Bone marrow (tissue), 2 donors: Measurements from ENCODE around the gene ENPP3.

ENCODE experiments used
- DNase-seq, 2 donors: peaks; one replicate each; lab custom pipeline; 2025; lab: John Stamatoyannopoulos, UW

The ENPP3 gene

DNA sequence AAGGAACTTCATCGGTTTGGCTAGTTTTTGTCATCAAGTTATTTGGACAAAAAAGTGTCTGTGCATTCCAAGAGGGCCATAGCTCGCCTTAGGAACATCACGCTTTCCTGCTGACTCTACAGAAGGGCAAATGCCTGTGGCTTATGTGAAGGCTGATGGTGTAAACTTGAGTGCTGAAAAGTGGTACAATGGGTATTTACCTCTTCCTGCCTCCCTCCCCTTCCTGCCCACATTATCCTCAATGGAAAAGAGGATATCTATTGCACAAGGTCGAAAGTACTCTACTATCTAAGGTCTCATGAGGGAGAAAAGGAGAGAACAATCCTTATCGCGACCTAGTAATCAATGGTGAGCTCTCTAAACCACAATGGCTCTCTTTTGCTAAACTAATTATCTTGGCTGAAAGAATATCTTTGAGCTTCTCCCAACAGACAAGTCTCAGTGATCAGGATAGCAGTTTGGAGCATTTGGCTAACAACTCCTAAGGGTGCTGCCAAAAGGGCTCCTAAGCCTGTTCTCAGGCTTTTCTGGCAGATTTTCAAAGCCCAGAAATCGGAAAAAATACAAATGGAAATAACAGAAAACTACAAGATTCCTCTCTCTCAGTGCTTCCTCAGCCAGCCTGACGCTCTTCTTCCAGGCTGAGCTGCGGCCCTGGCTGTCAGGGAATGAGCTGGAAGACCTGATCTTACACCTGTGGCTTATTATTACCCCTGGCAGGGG lies 128.1 kb downstream of the ENPP3 start:
- no peak for DNase-seq

DNA sequence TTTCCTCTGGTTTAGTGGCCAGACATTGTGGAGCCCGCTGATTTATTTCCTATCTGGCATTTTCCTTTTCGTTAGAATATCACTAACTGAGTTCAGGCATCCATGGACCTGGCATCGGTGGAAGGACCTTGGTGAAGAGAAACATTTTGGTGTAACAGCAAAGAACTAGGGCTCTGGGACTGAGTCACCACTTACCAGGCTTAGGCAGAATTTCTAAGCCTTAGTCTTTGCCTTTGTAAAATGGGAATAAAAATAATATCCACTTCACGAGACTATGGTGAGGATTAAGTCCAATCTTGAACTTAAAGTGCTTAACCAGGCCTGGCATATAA lies 128.7 kb downstream of the ENPP3 start:
- DNase-seq = no peak

DNA sequence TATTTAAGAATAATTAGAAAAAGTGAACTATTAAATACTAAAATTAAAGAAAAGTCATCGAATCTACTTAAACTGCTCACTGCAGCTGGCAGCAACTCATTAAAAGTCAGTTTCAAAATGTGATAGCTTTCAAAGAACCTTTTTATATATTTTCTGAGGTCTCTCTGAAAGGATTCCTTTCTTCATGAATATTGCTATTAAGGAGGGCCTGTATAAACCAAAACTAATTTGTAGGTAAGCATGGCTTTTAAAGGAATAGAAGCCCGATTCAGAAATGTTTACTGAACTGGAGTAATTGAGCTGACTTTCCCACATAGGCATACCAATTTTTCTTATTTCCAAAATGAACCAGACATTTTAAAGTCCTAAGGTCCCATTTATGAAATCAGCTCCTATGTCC lies 129.5 kb downstream of the ENPP3 start:
- DNase-seq = no peak

DNA sequence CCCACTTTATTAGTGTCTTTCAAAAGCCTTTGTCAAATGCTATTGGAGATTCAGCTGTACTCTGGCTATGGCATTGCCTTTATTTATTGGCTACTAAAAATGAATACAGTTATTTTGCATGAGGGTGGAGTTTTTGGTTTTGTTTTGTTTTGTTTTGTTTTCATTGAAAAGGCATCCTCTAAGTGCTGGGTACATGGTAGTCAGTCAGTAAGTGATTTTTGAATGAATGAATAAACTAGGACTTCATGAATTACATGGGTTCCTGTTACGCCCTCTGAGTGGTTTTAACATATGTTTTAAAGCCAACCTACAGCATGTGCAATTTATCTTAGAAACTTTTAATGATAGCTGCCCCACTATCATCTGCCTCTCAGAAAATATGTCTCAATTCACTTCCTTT lies 131.9 kb downstream of the ENPP3 start:
- no peak for DNase-seq

DNA sequence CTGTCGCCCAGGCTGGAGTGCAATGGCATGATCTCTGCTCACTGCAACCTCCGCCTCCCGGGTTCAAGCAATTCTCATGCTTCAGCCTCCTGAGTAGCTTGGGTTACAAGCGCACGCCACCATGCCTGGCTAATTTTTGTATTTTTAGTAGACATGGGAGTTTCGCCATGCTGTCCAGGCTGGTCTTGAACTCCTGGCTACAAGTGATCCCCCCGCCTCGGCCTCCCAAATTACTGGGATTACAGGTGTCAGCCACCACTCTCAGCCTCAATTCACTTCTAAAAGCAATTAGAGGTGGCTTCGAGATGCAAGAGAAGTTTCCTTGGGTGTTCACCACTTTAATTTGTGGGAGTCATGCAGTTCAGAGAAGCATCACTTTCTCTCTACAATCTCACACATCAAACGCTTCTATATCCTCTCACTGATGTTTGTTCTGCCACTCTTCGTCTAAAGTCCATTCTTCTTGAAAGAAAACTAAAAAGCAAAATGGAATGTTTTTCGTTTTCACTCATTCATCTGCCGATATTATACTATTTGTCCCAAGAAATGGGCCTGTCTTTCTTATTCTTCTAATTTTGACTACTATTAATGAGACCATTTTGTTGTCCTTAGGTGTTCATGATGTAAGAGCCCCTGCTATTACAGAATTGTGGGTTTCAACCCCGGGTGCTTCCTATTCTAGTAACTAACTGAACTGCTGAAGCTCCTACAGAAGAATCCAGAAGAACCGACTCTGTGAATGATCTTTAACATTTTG lies 132.5 kb downstream of the ENPP3 start:
- no peak for DNase-seq

DNA sequence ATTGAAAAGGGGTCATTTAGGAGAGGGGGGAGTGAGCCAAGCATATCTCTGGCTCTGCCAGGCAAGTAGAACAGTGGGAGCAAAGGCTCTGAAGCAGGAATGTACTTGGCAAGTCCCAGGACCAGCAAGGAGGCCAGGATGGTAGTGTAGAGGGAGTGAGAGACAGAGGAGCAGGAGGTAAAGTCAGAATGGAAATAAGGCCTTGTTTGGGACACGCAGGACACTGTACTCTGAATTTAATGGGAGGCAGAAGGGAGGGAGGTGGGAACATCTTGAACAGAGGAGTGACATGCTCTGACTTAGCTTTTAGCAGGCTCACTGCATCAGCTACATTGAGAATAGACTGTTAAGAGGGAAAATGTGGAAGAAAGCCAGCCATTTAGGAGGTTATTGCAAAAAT lies 133.7 kb downstream of the ENPP3 start:
- DNase-seq = no peak

DNA sequence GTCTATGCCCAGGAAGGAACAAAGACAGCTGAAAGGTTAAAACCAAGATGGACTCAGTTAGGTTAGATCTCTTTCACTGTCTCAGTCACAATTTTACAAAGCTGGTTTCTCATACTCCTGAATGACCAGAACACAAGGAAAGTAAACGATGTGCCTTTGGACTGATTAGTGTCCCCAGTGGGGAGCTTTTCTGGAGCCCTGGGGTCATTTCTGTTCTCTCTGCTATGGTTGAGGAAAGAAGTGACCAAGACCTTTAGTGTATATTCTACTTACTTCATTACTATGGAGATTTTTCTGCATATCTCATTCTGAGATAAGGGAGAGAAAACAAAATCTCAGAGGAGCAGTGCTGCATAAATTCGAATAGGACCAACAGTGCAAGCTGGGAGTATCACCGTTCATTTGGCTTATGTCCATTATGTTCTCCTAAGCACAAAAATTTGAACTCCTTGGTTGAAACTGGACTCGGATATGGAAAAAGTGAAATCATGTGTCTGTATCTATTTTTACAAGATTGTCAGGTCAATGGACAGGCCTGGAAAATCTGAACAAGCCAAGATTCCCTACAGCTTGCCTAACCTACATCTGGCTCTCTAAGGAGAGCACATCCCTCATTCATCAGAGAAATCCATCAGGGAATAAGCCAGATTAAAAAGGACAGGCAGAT lies 136.3 kb downstream of the ENPP3 start:
- DNase-seq = no peak

DNA sequence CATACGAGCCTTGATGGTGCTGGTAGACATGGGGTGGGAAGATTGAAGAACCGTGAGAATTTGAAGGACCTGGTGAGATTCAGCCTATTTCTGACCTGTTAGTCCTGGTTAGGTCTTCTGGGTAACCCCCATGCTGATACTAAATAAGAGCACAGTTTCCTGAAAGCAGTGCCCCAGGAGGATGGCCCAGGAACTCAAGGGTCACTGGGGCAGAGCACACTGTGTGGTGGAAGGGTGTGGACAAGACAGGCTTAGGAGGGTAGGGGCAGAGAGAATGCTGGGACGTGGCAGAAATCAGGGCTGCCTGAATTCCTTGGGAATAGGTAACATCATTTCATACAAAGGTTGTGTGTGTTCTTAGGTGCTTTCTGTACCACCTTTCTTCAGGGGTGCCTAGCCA lies 138.8 kb downstream of the ENPP3 start:
- no peak for DNase-seq

DNA sequence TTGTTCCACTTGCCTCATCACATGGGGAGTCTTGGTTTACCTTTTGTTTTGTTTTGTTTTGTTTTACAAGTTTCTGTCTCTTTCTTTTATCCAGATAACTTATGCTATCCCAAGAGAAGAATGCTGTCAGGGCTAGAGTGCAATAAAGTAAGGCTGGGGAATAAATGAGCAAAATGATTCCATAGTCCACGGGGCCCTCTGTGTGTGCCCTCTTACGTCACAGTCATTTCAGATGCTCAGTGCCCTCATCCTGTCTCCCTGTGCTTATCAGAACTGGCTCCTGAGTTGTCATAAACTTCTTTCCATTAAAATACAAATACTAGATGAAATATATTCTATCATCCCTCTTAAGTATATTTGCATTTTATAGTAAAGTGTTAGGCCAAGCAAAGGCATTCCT lies 139.9 kb downstream of the ENPP3 start:
- no peak for DNase-seq

DNA sequence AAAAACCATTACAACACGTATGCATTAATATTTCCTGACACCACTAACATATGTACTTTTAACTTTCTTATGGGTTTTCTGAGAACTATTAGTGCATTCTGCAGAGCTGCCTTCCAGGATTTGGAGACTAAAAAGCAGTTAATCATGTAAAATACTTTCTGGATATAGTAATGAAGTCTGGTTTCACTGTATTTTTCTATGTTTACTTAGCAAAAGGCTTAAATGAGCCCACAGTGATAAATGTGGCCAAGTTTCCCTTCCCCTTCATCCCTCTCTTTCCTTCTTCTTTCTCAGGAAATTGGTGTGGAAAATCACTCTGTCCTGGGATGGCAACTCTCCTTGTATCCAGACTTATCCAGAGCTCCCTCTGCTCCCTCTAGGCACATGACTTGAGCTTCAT lies 141.1 kb downstream of the ENPP3 start:
- no peak for DNase-seq

DNA sequence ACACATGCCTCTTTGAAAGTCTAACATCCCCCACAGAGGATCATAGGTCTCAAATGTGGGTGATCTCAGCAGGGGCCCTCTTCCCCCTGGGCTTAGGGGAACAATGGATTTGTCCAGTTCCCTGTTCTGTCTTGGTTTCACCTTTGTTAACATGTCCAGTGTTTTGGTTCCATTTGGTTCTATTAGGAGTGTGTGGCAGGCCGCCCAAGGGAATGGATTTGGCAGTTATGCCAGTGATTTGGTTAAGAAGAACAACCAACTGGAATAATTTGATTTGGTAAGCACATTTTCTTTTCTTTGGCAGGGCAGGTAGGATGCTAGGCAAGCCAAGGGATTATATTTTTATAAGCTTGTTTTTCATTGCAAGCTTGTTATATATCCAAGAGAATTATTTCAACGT lies 142.2 kb downstream of the ENPP3 start:
- no peak for DNase-seq

DNA sequence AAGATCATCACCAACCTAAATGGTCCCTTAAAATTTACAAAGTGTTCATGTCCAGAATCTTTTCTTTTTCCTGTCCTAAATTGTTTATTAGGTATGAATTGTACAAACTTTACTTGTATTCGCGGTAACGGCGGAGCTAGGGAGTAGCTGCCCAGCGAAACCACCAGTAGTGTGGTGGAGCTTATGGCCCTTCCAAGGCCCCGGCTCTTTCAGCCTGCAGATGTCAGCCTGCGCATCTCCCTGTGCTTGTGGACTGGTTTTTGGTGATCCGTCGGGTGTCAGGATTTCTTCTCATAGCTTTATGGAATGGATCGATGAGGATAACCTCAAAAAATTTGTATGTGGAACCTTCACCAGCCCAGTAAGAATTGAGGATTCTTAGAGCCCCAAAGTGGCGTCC lies 143.5 kb downstream of the ENPP3 start:
- DNase-seq = no peak

DNA sequence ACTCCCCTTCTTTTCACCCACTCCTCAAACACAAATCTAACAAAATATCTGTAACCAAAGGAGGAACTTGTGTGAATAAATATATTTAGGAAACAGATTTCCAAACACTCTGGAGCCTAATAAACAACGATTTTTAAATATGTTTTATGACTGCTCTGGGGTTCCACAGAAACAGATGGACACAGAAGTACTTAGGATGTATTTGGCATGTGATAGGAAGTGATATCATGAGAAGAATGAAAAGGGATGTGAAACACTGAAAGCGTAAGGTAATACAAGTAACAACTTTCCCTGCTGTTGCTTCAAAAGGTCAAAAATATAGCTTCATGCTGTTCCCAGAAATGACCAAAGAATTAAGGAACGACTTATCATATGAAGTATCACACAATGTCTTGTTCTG lies 144.6 kb downstream of the ENPP3 start:
- no peak for DNase-seq

DNA sequence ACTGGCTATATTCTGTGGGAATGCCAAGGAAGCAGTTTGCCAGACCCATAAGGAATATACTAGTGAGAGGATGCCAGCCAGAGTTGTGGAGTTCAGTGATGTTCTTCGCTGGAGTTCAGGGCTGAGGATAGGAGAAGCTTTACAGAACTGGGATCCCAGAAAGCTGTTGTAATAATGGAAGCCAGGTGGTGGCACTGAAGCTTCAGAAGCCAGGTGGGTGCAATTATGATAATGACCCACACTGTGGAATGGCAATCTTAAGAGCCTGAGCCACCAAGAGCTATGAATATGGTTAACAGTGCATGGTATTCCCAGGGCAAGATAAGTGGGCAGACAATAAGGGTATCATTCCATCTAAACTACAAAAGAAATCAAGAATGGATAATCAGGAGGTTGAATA lies 145.7 kb downstream of the ENPP3 start:
- no peak for DNase-seq

DNA sequence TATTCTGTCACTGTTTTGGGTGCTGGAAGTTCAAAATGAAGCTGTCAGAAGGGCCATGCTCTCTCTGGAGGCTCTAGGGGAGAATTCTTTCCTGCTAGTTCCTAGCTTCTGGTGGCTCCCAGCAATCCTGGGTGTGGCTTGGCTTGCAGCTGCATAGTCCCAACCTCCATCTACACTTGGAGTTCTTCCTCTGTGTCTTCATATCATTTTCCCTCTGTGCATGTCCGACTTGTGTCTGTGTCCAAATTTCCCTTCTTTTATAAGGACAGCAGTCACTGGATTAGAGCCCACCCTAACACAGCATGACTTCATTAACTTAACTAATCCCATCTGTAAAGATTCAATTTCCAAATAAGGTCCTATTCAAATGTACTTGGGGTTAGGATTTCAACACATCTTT lies 147.5 kb downstream of the ENPP3 start:
- DNase-seq = no peak

DNA sequence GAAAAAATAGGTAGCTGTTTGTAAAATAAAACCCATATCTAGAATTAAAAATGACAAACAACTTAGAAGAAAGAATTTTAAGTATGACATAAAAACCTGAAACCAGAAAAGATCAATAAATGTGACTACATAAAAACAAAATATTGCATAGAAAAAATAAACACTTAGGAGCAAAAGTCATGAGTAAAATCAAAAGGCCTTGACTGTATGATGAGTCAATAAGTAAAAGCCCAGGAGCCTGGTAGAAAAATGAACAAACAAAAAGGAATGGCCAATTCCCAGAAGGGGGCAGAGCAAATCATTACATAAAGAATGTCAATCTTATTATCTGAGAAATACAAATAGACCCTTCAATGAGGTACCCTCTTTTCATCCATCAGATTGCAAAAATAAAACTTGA lies 150.0 kb downstream of the ENPP3 start:
- DNase-seq = no peak

DNA sequence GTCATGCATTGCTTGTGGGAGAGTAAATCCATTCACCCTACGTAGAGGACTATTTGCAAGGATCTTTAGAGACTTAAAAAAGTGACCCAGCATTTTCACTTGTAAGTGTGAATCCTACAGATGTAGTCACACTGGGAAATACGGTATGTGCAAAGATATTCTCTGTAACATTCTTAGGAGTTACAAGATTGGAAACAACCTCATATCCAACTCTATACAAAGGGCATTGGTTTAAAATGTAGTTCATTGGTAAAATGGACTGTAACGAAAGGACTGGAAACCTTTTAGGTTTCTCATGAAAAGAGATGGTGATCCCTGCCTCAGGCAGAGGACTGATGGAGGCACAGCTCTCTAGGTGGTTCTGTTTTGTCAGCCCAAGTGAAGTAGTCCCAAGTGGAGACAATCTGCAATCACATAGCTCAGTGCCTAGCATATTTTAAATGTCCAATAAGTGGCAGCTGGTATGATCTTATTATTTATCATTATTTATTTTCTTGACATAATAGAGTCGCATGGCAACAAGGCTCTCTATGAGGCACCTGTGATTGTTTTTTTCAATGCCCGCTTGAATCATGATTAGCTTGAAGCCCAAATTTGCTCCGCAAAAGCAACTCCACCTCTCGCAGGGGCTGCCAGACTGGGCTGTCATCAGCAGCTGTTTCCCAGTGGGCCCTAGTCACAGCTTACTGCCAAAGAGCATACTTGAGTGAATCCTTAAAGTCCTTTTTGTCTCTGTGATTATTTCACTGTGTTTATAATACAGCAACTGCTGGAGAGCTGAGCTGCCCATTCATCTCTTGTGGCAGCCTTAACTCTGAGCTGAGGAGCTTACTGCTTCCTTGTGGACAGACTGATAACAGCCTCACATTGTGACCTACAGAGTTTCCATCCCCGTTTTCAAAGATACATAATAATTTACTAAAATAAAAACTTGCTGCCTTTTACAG lies 150.9 kb downstream of the ENPP3 start:
- no peak for DNase-seq

DNA sequence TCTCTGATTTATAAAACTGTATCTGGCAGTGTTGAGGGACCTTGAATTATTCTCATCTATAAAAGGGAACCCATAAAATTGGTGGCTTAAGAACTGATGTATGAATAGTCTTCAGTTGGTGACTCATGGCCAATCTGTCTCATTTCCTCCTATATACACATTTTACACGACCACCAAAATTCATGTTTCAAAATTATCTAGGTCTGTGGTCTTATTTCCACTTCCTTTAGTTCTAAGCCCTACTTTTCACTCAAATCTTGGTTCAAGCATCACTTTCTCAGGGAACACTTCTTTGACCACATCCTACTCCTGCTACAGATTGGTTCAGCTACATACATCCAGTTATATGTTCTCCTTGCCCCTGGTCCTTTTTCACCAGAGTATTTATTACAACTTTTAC lies 152.1 kb downstream of the ENPP3 start:
- DNase-seq = no peak

DNA sequence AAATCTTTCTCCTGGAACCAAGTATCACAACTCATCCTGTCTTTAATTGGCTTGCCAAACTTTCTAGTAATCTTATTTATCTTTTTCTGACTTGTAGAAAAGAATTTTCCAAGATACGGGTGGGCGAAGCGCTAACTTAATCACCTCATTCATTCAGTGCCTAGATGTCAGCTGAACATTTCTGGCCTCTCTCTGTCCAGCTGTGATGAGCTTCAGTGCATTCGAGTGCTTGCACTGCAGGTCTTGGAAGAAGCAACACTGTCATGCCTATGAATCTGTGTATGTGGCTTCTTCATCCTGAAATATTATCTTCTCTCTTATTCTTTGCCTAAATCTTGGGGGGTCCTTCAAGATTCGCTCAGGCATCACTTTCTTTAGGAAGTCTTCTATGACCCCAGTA lies 154.4 kb downstream of the ENPP3 start:
- DNase-seq = no peak

DNA sequence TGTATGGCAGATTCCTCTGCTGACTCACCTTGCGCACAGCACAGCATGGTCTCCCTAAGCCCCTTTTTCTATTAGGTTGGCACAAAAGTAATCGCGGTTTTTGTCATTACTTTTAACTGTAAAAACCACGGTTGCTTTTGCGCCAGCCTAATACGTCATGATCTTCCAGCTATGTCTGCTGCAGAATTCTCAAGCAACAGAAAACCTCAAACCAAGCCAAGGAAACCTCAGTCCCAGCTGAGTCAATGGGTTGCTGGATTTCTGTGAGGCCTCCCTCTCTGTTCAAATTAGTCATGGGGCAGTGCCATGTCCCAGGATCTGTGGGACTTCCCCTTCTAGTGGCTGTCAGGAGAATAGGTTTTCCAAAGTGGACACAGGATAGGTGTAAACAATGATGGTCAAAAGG lies 155.0 kb downstream of the ENPP3 start:
- no peak for DNase-seq

DNA sequence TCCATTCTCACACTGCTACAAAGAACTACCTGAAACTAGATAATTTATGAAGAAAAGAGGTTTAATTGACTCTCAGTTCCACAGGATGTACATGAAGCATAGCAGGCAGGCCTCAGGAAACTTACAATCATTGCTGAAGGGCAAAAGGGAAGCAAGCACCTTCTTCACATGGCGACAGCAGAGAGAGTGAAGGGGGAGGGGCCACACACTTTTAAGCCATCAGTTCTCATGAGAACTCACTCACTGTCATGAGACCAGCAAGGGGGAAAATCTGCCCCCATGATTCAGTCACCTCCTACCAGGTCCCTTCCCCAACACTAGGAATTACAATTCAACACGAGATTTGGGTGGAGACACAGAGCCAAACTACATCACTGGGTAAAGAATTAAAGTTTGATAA lies 158.3 kb downstream of the ENPP3 start:
- DNase-seq = no peak
